ENCODE results near the gene THBS3.
"Not testable (repeated sequence)": the region's sequence is repeated elsewhere in the genome, so short reads cannot be mapped to it uniquely, and the experiment has no call there.

The THBS3 gene

DNA sequence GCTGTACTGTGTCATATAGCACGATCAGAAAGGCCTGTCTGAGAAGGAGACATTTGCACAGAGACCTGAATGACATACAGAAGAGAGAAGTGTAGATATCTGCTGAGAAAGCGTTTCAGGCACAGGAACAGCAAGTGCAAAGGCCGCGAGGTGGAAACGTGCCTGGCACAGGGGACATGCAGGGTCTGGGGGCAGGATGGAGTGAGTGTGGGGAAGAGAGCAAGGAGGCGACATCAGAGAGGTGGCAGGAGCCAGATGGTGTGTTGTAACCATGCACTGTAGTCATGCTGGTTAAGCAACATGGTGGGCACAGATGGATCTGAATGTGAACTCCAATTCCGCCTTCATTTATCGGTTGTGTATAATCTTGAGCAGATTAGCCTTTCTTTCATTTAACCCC, 47.6 kb downstream of the THBS3 start:
- DNase-seq, result no peak

DNA sequence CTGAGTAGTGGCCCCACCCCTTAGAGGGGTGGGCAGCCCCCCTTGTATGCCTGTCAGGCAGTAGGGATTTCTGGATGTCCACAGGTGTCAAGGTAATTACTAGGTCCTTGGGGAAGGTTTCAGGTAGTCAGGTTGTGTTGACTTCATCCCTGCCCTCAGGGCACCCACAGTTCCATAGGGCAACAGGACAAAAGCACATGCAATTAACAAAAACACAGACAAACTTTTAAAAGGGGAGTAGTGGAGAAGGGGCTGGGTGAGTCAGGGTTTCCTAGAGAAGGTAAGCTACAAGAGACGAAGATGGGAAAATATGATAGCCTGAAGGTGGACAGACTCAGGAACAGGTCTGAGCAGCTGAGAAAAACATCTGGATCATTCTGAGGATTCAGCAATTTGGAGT, 48.7 kb downstream of the THBS3 start:
- no peak for DNase-seq

DNA sequence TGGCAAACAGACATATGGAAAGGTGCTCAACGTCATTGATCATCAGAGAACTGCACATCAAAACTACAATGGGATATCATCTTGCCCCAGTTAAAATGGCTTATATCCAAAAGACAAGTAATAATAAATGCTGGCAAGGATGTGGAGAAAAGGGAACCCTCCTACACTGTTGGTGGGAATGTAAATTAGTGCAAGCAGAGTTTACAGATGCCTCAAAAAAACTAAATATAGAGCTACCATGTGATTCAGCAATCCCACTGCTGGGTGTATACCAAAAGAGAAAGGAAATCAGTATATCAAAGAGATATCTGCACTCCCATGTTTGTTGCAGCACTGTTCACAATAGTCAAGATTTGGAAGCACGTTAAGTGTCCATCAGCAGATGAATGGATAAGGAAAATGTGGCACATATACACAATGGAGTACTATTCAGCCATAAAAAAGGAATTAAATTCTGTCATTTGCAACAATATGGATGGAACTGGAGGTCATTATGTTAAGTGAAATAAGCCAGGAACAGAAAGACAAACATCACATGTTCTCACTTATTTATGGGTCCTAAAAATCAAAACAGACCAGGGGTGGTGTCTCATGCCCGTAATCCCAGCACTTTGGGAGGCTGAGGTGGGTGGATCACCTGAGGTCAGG, 51.6 kb downstream of the THBS3 start:
- DNase-seq, result not testable (repeated sequence)
